DOHH2 (cell line): ENCODE data around the gene SEC14L3.

ENCODE experiments used
- H3F3A ChIP-seq: fragments of 200-600 bp; sonication (generic), shearing (Covaris generic); 2 replicates; pipeline ENCODE4 v1.6.0; 2016; ENCODE audit warnings: antibody characterized with exemption, mild to moderate bottlenecking; ENCODE audit not compliant: control insufficient read depth, insufficient read depth
- H3K27ac ChIP-seq: fragments of 200-600 bp; sonication (generic); 2 replicates; pipeline ENCODE4 v1.5.1; 2014; ENCODE audit warnings: low read depth, mild to moderate bottlenecking, low read length, moderate library complexity
- H3K27me3 ChIP-seq: fragments of 200-600 bp; sonication (generic); 2 replicates; pipeline ENCODE4 v1.6.1; 2014; ENCODE audit warnings: mild to moderate bottlenecking, low read length, mixed read lengths; ENCODE audit not compliant: control insufficient read depth
- H3K36me3 ChIP-seq: fragments of 200-600 bp; sonication (generic); 2 replicates; pipeline ENCODE4 v1.6.1; 2014; ENCODE audit warnings: mild to moderate bottlenecking, low read length, moderate library complexity, mixed read lengths; ENCODE audit not compliant: control insufficient read depth
- H3K4me1 ChIP-seq: fragments of 200-600 bp; sonication (generic); 2 replicates; pipeline ENCODE4 v1.6.1; 2014; ENCODE audit warnings: mild to moderate bottlenecking, low read length, mixed read lengths; ENCODE audit not compliant: control insufficient read depth
- H3K4me2 ChIP-seq: fragments of 200-600 bp; sonication (generic); 2 replicates; pipeline ENCODE4 v1.6.0; 2014; ENCODE audit warnings: mild to moderate bottlenecking, low read length, moderate library complexity
- H3K4me3 ChIP-seq: fragments of 200-600 bp; sonication (generic); 2 replicates; pipeline ENCODE4 v1.5.1; 2014; ENCODE audit warnings: mild to moderate bottlenecking, low read length, mixed read lengths
- H3K79me2 ChIP-seq: fragments of 200-600 bp; sonication (generic); 2 replicates; pipeline ENCODE4 v1.6.1; 2014; ENCODE audit warnings: mild to moderate bottlenecking, low read length, mixed read lengths; ENCODE audit not compliant: control insufficient read depth
- H3K9me2 ChIP-seq: fragments of 200-600 bp; sonication (generic); replicated peaks from 2 replicates; pipeline ENCODE4 v1.6.1; 2014; ENCODE audit warnings: mild to moderate bottlenecking, low read length, mixed read lengths; ENCODE audit not compliant: control insufficient read depth
- H3K9me3 ChIP-seq: fragments of 200-600 bp; sonication (generic); 2 replicates; pipeline ENCODE4 v1.6.1; 2014; ENCODE audit warnings: antibody characterized with exemption, low read length, mixed read lengths; ENCODE audit not compliant: control insufficient read depth, insufficient read depth
- H4K20me1 ChIP-seq: fragments of 200-600 bp; sonication (generic); 2 replicates; pipeline ENCODE4 v1.6.0; 2014; ENCODE audit warnings: low read depth, mild to moderate bottlenecking, antibody characterized with exemption, low read length, moderate library complexity; ENCODE audit not compliant: control insufficient read depth, insufficient read depth
- EZH2phosphoT487 ChIP-seq: fragments of 200-600 bp; sonication (generic); IDR thresholded peaks from 2 replicates; pipeline ENCODE4 v1.6.1; 2017; ENCODE audit warnings: borderline replicate concordance, mild to moderate bottlenecking, antibody characterized with exemption, low read length, moderate library complexity, mixed read lengths
- TF ChIP-seq, protein P1 (sequence below): fragments of 200-600 bp; sonication (generic); IDR thresholded peaks from one replicate; pipeline ENCODE4 v1.5.1; 2014; ENCODE audit warnings: antibody characterized with exemption, mild to moderate bottlenecking, low read depth, low read length; ENCODE audit not compliant: poor library complexity, severe bottlenecking

SEC14L3 gene

DNA sequence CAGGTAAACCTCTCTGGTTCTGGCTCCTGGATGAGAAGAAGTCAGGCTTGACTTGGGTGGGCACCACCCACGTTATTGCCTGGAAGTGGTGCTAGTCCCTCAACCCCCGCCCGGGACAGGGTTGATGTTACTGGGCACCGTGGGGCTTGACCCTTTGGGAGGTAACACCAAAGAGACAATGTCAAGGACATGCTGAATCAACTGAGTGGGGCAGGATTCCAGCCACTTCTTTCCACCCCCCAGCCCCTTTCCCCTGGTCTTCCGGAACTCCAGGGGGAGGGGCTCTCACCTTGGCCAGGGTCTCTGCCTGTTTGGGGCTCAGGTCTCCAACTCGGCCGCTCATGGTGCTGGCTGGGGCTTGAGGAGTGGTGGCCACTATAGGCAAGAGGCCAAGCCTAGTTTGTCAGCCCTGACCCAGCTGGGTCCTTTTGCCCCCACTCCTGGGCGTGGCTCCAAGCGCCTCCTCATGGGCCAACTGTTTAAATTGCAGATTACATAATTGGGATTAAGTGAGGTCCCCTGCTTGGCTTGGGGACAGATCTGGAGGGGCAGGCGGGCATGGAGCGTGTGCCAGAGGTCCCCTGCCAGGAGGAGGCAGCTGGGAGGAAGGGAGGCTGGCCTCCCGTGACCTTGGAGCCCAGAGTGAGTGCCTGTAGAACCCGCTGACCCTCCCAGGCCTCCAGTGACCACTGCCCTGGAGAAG lies at the start of gene SEC14L3:
SEC14L3 (minus strand) TSS at position 402 of the 703 bp plus-strand sequence; CDS start at position 343, 59 bp downstream.
- Histone ChIP-seq H3K36me3 (no peaks in the 10 kb centered on the region), H3K27ac (no peak within 1 kb of the TSS), H3K9me3 (no peaks in the 10 kb centered on the region), H3K4me2 (no peak within 1 kb of the TSS), H4K20me1 (no peaks in the 10 kb centered on the region), H3K4me3 (no peak within 1 kb of the TSS), H3K27me3 (peaks cover 5% of the 10 kb centered on the region), H3F3A (no peaks in the 10 kb centered on the region), H3K79me2 (no peaks in the 10 kb centered on the region), H3K4me1 (no peaks in the 10 kb centered on the region), H3K9me2 (no peaks in the 10 kb centered on the region)
- TF ChIP-seq EZH2phosphoT487, result no peak
- TF ChIP-seq, protein P1, sequence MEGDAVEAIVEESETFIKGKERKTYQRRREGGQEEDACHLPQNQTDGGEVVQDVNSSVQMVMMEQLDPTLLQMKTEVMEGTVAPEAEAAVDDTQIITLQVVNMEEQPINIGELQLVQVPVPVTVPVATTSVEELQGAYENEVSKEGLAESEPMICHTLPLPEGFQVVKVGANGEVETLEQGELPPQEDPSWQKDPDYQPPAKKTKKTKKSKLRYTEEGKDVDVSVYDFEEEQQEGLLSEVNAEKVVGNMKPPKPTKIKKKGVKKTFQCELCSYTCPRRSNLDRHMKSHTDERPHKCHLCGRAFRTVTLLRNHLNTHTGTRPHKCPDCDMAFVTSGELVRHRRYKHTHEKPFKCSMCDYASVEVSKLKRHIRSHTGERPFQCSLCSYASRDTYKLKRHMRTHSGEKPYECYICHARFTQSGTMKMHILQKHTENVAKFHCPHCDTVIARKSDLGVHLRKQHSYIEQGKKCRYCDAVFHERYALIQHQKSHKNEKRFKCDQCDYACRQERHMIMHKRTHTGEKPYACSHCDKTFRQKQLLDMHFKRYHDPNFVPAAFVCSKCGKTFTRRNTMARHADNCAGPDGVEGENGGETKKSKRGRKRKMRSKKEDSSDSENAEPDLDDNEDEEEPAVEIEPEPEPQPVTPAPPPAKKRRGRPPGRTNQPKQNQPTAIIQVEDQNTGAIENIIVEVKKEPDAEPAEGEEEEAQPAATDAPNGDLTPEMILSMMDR, result no peak

DNA sequence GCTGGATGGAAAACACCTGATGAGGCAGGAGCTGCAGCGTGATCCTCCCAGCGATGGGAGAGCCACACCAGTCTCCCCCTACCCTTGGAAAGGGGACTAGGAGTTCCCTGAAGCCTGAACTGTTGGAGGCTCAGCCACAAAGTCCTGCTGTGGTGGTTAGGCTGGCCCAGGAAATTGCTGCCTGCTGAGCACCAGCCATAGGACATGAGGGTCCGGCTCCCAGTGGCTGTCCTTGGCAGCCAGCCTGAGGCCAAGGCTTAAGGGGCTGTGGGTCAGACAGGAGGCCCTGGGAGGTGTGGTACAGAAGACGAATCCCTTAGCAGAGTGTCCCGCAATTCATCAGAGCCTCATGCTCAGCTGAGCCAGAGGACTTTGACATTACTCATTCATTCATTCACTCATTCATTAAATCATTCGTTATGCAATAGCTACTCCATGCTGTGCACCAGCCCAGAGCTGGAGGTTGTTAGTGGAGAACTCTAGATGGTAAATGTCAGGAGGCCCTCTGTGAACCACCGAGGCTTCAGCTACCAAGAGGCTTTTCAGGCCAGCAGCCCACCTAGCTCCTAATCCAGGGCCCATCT lies 48.1 kb upstream of the SEC14L3 start:
- no peaks in the 10 kb centered on the region for H3K9me3 ChIP-seq
- no peaks in the 10 kb centered on the region for H3K36me3 ChIP-seq
- H4K20me1 ChIP-seq, result no peaks in the 10 kb centered on the region
- no peak overlapping the region for H3K27ac ChIP-seq
- no peaks in the 10 kb centered on the region for H3K9me2 ChIP-seq
- H3K79me2 ChIP-seq, result no peaks in the 10 kb centered on the region
- H3K4me1 ChIP-seq, result no peaks in the 10 kb centered on the region
- H3F3A ChIP-seq, result no peaks in the 10 kb centered on the region
- no peak overlapping the region for H3K4me2 ChIP-seq
- H3K27me3 ChIP-seq, result 0 out of 2 replicates have a peak, but pooled peaks cover 3% of the 10 kb centered on the region
- H3K4me3 ChIP-seq, result no peak overlapping the region
- TF ChIP-seq EZH2phosphoT487, result no peak
- TF ChIP-seq, protein P1, result no peak

DNA sequence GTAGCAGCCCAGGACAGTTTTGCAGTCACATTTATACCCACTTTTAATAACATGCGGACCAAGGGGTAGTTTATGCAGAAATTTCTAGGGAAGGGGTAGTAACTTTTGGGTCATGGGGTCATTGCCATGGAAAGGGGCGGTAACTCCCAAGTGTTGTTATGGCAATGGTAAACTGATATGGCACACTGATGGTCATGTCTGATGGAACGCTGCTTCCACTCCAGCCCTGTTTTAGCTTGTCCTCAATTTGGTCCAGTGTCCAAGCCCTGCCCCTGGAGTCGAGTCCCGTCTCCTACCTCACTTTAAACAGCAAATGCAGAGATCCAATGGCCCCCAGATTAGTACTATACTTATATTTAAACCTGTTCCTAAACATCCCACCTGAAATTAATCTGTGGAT lies 44.9 kb upstream of the SEC14L3 start:
- Histone ChIP-seq H3K9me2 (no peaks in the 10 kb centered on the region), H3K9me3 (no peaks in the 10 kb centered on the region; the same call in 1 of the 2 replicates), H3K36me3 (no peaks in the 10 kb centered on the region), H4K20me1 (no peaks in the 10 kb centered on the region), H3K79me2 (no peaks in the 10 kb centered on the region), H3K4me1 (no peaks in the 10 kb centered on the region), H3K4me3 (no peak overlapping the region), H3F3A (no peaks in the 10 kb centered on the region), H3K27ac (no peak overlapping the region), H3K4me2 (no peak overlapping the region), H3K27me3 (no peaks in the 10 kb centered on the region)
- TF ChIP-seq EZH2phosphoT487, result no peak

DNA sequence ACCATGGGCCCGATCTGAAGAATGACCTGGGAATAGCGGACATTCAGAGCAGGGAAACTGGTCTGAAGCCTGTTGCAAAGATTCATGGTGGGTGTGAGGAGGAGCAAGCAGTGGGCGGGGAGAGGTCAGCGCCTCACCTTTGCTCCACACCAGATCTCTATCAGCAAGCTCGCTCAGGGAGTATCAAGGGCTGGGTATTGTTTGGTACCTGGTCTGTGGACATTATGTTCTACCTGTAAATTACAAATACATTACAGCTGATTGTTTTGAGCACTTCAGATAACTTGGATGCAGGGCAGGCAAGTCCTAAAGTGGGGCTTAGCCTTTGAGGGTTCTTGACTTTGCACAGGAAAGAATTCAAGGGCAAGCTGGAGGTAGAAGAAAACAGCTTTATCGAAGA lies 44.5 kb upstream of the SEC14L3 start:
- H3K9me2 ChIP-seq, result no peaks in the 10 kb centered on the region
- no peaks in the 10 kb centered on the region for H3F3A ChIP-seq
- H3K4me3 ChIP-seq, result no peak overlapping the region
- H3K4me1 ChIP-seq, result no peaks in the 10 kb centered on the region
- TF ChIP-seq, protein P1, result no peak
- no peak for TF ChIP-seq EZH2phosphoT487
- H3K79me2 ChIP-seq, result no peaks in the 10 kb centered on the region
- no peaks in the 10 kb centered on the region; the same call in 1 of the 2 replicates for H3K9me3 ChIP-seq
- H3K27ac ChIP-seq, result no peak overlapping the region
- no peaks in the 10 kb centered on the region for H3K27me3 ChIP-seq
- H3K4me2 ChIP-seq, result no peak overlapping the region
- H4K20me1 ChIP-seq, result no peaks in the 10 kb centered on the region
- H3K36me3 ChIP-seq, result no peaks in the 10 kb centered on the region
